GM21390 (cell line): ENCODE data around the gene DNAJC30.
"Not testable (repeated sequence)": the region's sequence is repeated elsewhere in the genome, so short reads cannot be mapped to it uniquely, and the experiment has no call there.

Experiments used
- ATAC-seq: cut with Tn5 transposase; IDR thresholded peaks from one replicate; pipeline ENCODE4 v1.9.1; 2021; ENCODE audit not compliant: unreplicated experiment

Gene DNAJC30

DNA sequence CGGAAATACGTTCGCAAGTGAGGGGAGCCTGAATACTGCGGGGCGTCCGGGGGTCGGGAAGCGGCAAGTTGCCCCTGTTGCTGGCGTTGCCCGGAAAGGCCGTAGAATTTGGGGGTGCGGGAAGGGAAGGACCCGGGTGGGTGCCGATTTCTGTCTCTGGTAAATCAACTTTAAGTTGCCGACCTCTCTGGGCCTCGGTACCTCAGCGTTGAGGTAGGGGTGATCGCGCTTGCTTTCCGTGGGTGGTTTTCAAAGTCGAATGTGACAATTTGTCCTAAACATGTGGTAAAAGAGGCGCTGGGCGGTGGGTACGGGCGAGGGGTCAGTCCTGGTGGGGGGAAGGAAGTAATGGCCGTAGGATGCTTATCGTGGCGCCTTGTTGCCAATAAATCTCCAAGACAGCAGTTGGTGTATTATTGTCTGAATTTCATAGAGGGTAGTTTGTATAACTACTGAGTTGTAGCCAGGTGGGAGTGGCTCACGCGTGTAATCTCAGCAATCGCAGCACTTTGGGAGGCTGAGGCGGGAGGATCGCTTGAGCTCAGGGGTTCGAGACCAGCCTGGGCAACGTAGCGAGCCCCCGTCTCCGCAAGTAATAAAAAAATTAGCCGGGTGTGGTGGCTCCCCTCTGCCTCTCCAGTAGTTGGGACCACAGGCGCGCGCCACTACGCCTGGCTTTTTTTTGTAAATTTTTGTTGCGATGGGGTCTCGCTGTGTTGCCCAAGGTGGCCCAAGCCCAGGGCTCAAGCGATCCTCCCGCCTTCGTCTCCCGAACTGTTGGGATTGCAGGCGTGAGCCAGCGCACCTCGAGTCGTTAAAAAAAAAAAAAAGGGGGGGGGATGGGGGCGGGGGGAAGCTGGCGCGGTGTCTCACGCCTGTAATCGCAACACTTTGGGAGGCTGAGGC lies 788 bp upstream of the DNAJC30 start:
- peak; percentile 4 for ATAC-seq

DNA sequence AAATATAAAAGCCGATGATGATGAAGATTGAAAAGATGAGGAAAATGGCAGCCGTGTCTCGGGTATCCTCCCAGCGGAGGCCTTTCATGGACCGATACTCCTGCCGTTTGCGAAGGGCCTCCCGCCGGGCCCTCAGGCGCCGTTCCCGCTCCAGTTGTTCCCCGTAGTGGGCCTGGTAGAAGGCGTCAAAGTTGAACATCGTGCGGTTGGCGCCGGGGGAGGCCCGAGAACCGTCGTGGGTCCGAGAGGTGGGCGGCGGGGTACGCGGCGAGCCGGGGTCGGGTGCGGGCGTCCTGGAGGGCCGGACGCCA lies 553 bp downstream of the DNAJC30 start:
- peak; percentile 2 for ATAC-seq

DNA sequence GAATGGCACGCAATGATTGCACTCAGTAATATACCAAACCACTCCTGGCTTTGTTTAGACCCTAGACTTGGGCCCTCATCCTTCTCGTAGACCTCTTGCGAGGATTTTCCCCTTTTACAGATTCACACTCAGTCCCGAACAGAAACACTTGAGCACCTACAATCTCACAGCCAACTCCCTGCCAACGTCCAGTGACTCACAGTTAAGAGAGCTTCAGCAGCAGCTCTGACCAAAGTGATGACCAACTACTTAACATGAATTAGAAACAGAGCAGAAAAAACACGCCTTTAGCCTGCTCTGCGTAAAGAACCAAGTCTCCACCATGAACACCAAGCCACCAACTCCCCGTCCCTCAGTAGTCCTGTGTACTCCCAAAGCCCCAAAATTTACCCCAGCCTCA lies 2.2 kb downstream of the DNAJC30 start:
- no peak for ATAC-seq

DNA sequence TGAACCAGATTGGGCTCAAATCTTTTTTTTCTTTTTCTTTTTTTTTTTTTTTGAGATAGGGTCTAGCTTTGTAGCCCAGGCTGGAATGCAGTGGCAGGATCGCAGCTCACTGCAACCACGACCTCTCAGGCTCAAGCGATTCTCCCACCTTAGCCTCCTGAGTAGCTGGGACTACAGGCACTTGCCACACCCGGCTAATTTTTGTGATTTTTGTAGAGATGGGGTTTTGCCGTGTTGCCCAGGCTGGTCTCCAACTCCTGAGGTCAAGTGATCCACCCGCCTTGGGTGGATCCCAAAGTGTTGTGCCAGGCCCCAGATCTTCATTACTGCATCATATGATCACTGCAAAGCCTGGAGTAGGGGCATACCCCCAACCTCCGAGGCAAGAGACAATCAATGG lies 2.8 kb downstream of the DNAJC30 start:
- no peak for ATAC-seq

DNA sequence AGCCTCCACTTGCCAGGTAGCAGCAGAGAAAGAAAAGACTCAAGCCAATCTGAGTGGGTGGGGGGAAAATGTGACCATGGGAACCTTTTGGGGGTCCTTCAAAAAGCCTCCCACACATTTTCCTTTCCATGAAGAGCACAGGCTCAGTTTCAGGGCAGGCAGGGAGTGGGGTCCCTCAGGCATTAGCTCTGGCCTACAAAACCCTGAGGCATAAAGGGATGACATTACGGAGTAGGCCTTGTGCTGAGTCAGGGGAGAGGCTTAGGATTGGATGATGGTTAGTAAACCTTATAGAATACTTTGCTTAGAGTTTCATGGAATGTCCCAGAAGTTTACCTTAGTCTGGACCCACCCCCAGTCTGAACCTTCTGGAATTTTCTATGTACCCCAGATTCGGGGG lies 3.5 kb downstream of the DNAJC30 start:
- no peak for ATAC-seq

DNA sequence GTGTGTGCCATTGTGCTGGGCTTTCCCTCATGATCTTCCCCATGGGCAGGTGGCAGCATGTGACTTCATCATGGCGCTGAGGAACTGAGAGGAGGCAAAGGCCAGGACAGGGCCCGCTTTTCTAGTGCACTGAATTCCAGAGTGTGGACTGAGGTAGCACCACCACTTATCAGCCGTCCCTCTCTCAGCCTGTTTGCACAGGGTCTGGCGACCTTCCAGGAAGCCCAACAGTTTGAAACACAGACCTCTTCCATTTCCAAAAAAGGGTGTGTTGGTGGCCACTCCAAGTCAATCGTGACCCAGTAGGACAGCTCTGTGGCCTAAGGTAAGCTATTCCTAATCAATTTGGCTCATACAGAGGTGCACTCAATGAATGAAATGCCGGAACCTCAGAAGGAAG lies 4.4 kb downstream of the DNAJC30 start:
- ATAC-seq: no peak

DNA sequence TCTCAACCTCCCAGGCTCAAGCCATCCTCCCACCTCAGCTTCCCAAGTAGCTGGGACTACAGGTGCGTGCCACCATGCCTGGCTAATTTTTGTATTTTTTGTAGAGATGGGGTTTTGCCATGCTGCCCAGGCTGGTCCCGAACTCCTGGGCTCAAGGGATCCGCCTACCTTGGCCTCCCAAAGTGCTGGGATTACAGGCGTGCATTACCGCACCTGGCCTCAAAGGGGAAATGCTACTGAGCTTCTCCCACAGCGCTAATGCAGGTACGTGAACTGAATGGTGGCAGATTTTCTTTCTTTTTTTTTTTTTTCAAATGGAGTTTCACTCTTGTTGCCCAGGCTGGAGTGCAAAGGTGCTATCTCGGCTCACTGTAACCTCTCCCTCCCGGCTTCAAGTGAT lies 7.2 kb downstream of the DNAJC30 start:
- not testable (repeated sequence) for ATAC-seq

DNA sequence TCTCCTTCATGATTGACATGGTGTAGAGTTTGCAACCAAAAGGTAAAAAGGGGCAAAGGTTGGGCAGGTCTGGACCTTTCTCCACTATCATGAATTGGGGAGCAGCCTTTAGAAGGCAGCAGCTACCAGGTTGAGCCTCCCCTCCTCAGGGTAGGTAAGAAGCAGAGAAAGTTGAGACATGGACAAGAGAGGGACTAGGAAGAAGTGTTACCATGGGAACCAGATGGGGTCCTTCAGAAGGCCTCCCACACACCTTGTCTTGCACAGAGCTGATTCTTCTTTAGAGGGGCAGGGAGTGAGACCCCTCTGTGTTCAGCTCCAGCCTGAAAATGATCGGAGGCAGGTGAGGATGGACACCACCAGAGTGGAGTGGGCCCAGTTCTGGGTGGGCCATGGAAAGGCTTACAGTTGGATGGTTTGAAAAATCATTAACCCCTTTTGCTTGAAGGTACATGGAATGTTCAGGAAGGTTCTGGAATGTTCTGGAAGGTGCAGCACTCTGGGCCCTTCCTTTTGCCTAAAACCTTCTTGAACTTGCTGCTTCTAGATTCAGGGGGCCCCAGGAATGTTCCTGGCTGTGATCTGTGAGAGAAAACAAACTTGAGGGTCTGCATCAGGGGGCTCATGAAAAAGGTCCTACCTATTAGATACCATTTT lies 8.7 kb downstream of the DNAJC30 start:
- ATAC-seq: no peak

DNA sequence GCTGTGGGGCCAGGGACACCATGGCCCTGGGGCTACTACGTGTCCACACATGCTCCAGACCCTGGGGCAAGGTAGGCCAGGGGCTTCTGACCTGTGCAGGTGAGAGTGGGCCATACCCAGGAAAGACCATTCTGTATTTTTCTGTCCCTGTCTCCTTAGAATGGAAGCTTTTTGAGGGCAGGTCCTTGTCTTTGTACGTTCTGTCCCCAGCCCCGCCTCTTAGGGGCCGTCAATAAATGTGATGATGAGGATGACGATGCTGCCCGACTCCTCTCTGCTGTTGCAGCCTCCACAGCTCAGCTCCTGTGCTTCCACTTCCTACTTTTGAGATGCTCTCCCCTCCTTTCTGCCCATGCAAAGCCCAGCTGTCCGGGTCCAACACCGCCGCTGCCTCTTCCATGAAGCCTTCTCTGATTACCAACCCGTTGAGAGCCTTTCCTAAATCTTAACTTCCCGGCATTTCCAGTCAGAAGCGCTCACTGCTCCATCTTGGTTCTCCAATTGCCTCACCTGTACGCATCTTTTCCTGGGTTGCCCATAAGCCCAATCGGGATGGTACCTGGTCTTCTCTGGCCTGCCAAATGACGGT lies 11.3 kb downstream of the DNAJC30 start:
- ATAC-seq: no peak

DNA sequence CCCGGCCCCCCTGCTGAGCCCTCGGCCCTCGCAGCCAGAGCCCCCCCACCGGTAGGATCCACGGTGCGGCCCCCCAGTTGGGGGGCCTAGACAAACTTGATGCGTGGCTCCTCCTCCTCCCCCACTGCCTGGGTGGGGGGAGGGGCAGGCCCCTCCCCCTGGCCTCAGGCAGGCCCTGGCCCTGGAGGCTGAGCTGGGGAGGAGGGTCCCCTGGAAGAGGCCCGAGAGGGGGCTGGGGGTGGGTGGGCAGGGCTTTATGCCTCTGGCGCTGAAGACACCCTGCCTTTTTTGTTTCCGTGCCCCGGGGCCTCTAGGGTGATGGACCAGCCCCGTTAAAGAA lies 12.0 kb downstream of the DNAJC30 start:
- no peak for ATAC-seq

DNA sequence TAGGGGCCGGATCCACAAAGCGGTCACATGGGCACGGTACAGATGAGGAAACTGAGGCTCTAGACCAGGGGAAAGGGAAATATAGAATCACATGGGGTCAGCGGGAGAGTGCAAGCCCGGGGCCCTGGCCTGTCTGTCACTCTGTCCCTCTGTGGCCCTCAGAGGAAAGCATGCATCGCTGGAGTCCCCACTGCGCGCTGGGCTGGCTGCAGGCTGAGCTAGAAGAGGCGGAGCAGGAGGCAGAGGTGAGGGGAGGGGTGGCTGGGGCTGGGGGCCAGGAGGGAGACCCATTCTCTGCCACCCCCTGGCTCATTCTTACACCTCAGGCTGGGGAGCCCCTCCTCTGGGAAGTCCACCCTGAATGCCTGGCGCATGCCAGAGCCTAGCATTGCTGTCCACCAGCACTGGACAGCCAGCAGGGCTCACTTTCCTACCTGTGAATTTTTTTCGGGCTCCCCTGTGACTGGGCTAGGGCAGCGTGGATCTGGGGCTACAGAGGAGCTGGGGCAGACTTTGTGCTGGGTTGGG lies 13.3 kb downstream of the DNAJC30 start:
- no peak for ATAC-seq

DNA sequence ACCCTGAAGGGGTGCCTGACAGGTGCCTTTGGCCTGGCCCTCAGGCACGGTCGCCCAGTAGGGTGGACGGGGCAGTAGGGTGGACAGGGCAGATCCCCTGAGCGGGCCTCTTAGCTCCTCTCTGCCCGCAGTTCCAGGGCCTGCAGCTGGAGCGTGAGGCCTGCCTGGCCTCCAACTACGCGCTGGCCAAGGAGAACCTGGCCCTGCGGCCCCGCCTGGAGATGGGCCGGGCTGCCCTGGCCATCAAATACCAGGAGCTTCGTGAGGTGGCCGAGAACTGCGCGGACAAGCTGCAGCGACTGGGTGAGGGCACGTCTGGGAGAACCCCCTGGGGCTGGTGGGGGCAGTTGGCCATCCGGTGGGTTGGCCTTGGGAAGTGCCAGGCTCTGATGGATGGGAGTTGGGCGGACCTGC lies 14.0 kb downstream of the DNAJC30 start:
- no peak for ATAC-seq

DNA sequence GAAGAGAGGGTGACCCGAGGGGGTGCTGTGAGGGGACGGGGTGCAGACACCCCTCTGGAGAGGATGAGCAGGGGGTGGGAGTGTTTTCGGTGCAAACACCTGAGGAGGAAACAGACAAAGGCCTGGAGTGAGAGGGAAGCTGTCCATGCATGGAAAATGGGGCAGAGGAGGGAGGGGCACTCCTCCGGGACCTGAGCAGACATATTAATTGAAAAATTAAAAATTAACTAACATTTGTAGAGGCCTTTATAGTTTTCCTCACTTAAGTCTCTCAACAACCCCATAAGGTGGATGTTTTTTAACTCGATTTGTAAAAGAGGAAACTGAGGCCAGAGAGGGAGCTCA lies 14.4 kb downstream of the DNAJC30 start:
- no peak for ATAC-seq

DNA sequence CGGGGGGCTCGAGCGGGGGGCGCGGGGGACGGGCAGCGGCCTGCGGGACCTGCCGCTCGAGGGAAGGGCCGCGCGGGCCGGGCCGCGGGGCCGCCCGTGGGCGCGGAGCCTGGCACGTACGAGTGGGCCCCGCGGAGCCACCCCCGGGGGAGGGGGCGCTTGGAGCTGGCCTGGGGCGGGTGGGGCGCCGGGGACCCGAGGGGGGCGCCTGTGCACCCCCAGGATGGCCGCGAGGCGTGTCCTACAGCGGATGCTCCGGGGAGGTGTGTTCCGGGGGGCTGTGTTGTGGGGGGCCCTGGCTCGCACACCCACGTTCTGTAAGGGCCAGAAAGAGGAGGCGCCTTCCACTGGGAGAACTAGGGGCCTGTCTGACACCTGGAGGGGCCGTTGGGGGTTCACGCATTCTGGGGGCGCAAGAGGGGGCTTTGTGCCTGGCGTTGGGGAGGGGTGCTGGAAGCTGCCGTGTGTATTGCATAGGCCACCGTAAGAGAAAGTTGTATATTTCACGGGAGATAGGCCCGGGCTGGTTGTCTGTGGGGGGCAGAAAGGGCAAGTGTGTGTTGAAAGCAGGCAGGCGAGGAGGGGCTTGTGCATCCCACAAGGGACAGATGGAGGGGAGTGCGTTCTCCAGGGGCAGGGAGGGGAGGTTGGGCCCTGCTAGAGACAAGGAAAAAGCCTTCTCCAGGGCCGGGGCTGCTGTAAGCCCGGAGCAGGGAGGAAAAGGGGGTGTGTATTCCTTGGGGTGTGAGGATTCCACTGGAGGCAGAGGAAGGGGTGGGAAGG lies 15.0 kb downstream of the DNAJC30 start:
- no peak for ATAC-seq

DNA sequence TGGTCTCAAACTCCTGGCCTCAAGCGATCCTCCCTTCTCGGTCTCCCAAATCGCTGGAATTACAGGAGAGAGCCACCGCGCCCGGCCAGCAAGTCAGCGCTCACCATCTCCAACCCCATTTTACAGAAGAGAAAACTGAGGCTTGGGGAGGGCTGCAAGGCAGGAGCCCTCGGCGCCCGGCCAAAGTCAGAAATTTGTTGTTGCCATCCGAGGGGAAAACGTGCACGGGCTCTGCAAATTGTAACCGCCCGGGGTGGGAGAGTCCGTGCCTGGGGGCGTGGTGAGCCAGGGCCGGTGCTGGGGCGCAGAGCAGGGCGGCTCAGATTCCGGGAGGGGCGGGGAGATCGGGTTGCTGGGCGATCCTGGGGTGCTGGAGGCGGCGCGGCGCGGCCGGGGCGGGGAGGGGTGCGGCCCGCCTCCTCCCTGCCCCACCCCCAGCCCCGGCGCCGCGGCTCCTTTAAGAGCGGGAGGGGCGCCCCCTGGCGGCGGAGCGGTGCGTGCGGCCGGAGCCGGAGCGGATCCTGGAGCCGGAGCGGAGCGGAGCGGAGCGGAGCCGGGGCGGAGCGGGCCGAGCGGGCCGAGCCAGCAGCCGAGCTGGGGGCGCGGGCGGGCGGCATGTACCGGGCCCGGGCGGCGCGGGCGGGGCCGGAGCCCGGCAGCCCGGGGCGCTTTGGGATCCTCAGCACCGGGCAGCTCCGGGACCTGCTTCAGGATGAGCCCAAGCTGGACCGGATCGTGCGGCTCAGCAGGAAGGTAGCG lies 15.7 kb downstream of the DNAJC30 start, which contains the start of gene VPS37D:
Gene VPS37D (plus strand): TSS at position 488 of the 759 bp plus-strand sequence. CDS start 128 bp downstream, at position 616.
- peak; percentile 97 for ATAC-seq

DNA sequence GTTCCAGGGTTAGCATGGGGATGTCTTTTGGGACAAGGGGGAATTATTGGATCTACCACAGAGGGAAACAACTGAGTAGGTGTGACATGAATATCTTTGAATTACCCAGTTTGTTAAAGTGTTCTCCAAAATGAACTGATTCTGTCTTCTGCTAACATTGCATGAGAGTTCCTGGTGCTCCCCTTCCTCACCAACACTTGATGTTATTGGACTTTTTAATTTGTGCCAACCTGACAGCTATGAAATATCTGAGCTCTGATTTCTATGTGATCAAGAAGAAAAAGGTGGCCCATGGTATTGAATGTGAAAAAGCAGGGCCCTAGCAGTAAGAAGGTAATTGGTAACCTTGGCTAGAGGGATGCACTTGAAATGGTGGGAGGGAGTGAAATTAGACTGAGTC lies 20.2 kb downstream of the DNAJC30 start:
- no peak for ATAC-seq

DNA sequence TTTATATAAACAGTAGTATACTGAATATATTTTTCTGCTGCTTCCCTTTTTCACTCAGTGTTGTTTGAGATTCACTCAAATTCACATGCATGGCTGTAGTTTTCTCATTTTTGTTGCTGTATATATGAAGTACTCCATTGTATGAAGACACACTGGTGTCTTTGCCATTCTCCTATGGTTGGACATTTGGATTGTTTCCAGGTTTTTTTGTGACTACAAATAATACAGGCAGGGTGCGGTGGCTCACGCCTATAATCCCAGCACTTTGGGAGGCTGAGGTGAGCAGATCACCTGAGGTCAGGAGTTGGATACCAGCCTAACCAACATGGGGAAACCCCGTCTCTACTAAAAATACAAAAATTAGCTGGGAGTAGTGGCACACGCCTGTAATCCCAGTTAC lies 22.7 kb downstream of the DNAJC30 start:
- ATAC-seq: not testable (repeated sequence)

DNA sequence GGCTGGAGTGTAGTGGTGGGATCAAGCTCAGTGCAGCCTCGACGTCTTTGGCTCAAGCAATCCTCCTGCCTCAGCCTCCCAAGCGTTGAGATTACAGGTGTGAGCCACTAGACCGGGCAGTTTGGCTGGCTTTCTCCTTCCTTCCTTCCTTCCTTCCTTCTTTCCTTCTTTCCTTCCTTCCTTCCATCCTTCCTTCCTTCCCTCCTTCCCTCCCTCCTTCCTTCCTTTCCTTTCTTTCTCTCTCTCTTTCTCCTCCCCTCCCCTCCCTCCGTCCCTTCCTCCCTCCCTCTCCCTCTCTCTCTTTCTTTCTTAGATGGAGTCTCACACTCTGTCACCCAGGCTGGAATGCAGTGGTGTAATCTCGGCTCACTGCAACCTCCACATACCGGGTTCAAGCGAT lies 23.3 kb downstream of the DNAJC30 start:
- ATAC-seq: no peak

DNA sequence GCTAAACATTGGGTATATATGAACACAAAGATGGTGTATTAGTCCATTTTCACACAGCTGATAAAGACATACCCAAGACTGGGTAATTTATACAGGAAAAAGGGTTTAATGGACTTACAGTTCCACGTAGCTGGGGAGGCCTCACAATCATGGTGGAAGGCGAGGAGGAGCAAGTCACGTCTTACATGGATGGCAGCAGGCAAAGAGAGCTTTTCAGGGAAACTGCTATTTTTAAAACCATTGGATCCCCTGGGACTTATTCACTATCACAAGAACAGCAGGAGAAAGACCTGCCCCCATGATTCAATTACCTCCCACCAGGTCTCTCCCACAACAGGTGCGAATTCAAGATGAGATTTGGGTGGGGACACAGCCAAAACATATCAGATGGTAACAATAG lies 27.9 kb downstream of the DNAJC30 start:
- ATAC-seq: not testable (repeated sequence)

DNA sequence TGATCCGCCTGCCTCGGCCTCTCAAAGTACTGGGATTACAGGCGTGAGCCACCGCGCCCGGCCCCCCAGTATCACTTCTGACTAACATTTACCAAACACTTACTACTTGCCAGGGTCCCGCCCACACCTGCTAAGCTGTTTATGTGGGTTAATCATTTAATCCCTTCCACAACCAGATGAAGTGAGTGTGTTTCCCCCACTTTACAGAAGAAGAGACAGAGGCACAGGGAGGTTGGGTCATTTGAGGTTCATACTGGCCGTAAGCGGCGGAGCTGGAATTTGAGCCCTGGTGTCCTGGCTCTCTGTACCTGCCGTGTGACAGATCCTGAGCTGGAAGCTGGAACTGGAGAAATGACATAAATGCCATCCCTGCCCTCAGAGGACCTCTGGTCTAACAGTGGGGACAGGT lies 30.7 kb downstream of the DNAJC30 start:
- ATAC-seq: no peak

DNA sequence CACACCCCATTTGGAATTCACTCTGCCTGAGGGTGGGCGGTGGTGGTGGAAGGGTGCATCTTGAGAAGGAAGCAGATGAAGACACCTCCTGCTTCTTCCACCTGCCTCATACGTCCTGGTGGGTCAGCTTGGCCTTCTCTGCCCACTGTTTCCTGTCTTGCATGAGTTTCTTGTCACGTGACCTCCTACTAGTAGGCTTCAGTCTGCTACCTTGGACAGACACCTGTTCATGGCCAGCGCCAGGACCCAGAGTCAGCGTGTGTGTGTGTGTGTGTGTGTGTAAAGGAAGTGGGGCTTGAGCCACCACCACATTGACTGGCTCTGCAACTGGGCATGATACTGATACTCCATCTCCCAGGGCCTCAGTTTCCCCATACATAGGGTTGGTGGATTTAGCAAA lies 32.7 kb downstream of the DNAJC30 start:
- no peak for ATAC-seq
